Measurements from ENCODE around the gene MYBPH. TPM values are rescaled to one million over a fixed set of nuclear protein-coding genes. Genes with fewer than 3 reads are reported as not detected.

MYBPH gene
- total RNA-seq: 8.9 TPM
- not detected for polyA plus RNA-seq

GRCh38 chr1:203175237-203175826, at the start of gene MYBPH:
MYBPH (minus strand) TSS chr1:203175826; CDS start chr1:203175755, 71 bp downstream.
- Histone ChIP-seq H3K4me3 (ENCODE audit: low read depth, low read length) (no peak within 1 kb of the TSS), H3K4me1 (ENCODE audit: insufficient read depth) (no peaks in the 10 kb centered on the region), H3K36me3 (ENCODE audit: insufficient read depth) (no peaks in the 10 kb centered on the region), H3K27ac (ENCODE audit: low read depth) (no peak within 1 kb of the TSS)
- DNase-seq (ENCODE audit: extremely low spot score): no peak
- 85% methylated on average over 5 of the region's 5 CpGs for WGBS

- no peaks in the 10 kb centered on the region for H3K36me3 ChIP-seq (ENCODE audit: insufficient read depth)
- no peak for DNase-seq (ENCODE audit: extremely low spot score)
- no peak overlapping the region for H3K27ac ChIP-seq (ENCODE audit: low read depth)
- 69% methylated on average over 4 of the region's 4 CpGs for WGBS
- H3K4me3 ChIP-seq (ENCODE audit: low read depth, low read length): no peak overlapping the region
- no peaks in the 10 kb centered on the region for H3K4me1 ChIP-seq (ENCODE audit: insufficient read depth)
These were observed 49.4 kb upstream of the MYBPH start for GRCh38 chr1:203225071-203225470.

- no peak for DNase-seq (ENCODE audit: extremely low spot score)
- WGBS: 87% methylated on average over 18 of the region's 18 CpGs
- no peaks in the 10 kb centered on the region for H3K4me1 ChIP-seq (ENCODE audit: insufficient read depth)
These were observed 47.6 kb upstream of the MYBPH start for GRCh38 chr1:203223012-203223775.

GRCh38 chr1:203219934-203220333, 44.3 kb upstream of the MYBPH start:
- WGBS: 73% methylated on average over 8 of the region's 8 CpGs

More at GRCh38 chr1:203223012-203223775, 47.6 kb upstream of the MYBPH start:
- H3K4me3 ChIP-seq (ENCODE audit: low read depth, low read length): no peak overlapping the region
- H3K27ac ChIP-seq (ENCODE audit: low read depth): no peak overlapping the region
- H3K36me3 ChIP-seq (ENCODE audit: insufficient read depth): no peaks in the 10 kb centered on the region

GRCh38 chr1:203219171-203219570, 43.5 kb upstream of the MYBPH start:
- Histone ChIP-seq H3K36me3 (ENCODE audit: insufficient read depth) (no peaks in the 10 kb centered on the region), H3K4me1 (ENCODE audit: insufficient read depth) (no peaks in the 10 kb centered on the region), H3K27ac (ENCODE audit: low read depth) (no peak overlapping the region), H3K4me3 (ENCODE audit: low read depth, low read length) (no peak overlapping the region)
- DNase-seq (ENCODE audit: extremely low spot score): no peak
- 66% methylated on average over 1 of the region's 1 CpG for WGBS

More at GRCh38 chr1:203219934-203220333, 44.3 kb upstream of the MYBPH start:
- DNase-seq (ENCODE audit: extremely low spot score): no peak
- H3K4me3 ChIP-seq (ENCODE audit: low read depth, low read length): no peak overlapping the region
- H3K4me1 ChIP-seq (ENCODE audit: insufficient read depth): no peaks in the 10 kb centered on the region
- H3K27ac ChIP-seq (ENCODE audit: low read depth): no peak overlapping the region
- no peaks in the 10 kb centered on the region for H3K36me3 ChIP-seq (ENCODE audit: insufficient read depth)

GRCh38 chr1:203217668-203218067, 42.0 kb upstream of the MYBPH start:
- 72% methylated on average over 7 of the region's 7 CpGs for WGBS
- Histone ChIP-seq H3K36me3 (ENCODE audit: insufficient read depth) (no peaks in the 10 kb centered on the region), H3K4me3 (ENCODE audit: low read depth, low read length) (no peak overlapping the region), H3K4me1 (ENCODE audit: insufficient read depth) (no peaks in the 10 kb centered on the region), H3K27ac (ENCODE audit: low read depth) (no peak overlapping the region)
- no peak for DNase-seq (ENCODE audit: extremely low spot score)

- Histone ChIP-seq H3K27ac (ENCODE audit: low read depth) (no peak overlapping the region), H3K4me1 (ENCODE audit: insufficient read depth) (no peaks in the 10 kb centered on the region), H3K36me3 (ENCODE audit: insufficient read depth) (no peaks in the 10 kb centered on the region), H3K4me3 (ENCODE audit: low read depth, low read length) (no peak overlapping the region)
- 51% methylated on average over 6 of the region's 6 CpGs for WGBS
- no peak for DNase-seq (ENCODE audit: extremely low spot score)
These were observed 41.6 kb upstream of the MYBPH start for GRCh38 chr1:203217139-203217655.

- Histone ChIP-seq H3K36me3 (ENCODE audit: insufficient read depth) (no peaks in the 10 kb centered on the region), H3K27ac (ENCODE audit: low read depth) (no peak overlapping the region), H3K4me1 (ENCODE audit: insufficient read depth) (no peaks in the 10 kb centered on the region), H3K4me3 (ENCODE audit: low read depth, low read length) (no peak overlapping the region)
- 32% methylated on average over 19 of the region's 19 CpGs for WGBS
- peak; percentile 41 for DNase-seq (ENCODE audit: extremely low spot score)
These were observed 40.9 kb upstream of the MYBPH start for GRCh38 chr1:203216274-203217138.

- no peaks in the 10 kb centered on the region for H3K36me3 ChIP-seq (ENCODE audit: insufficient read depth)
- no peak for DNase-seq (ENCODE audit: extremely low spot score)
- H3K27ac ChIP-seq (ENCODE audit: low read depth): no peak overlapping the region
- no peak overlapping the region for H3K4me3 ChIP-seq (ENCODE audit: low read depth, low read length)
- H3K4me1 ChIP-seq (ENCODE audit: insufficient read depth): no peaks in the 10 kb centered on the region
- 70% methylated on average over 9 of the region's 9 CpGs for WGBS
These were observed 39.9 kb upstream of the MYBPH start for GRCh38 chr1:203215573-203215972.

- 86% methylated on average over 7 of the region's 7 CpGs for WGBS
- no peak overlapping the region for H3K4me3 ChIP-seq (ENCODE audit: low read depth, low read length)
- DNase-seq (ENCODE audit: extremely low spot score): no peak
- H3K27ac ChIP-seq (ENCODE audit: low read depth): no peak overlapping the region
- H3K4me1 ChIP-seq (ENCODE audit: insufficient read depth): no peaks in the 10 kb centered on the region
- H3K36me3 ChIP-seq (ENCODE audit: insufficient read depth): no peaks in the 10 kb centered on the region
These were observed 39.2 kb upstream of the MYBPH start for GRCh38 chr1:203214871-203215270.

- no peaks in the 10 kb centered on the region for H3K36me3 ChIP-seq (ENCODE audit: insufficient read depth)
- no peak for DNase-seq (ENCODE audit: extremely low spot score)
- no peaks in the 10 kb centered on the region for H3K4me1 ChIP-seq (ENCODE audit: insufficient read depth)
- H3K4me3 ChIP-seq (ENCODE audit: low read depth, low read length): no peak overlapping the region
- 81% methylated on average over 6 of the region's 6 CpGs for WGBS
- no peak overlapping the region for H3K27ac ChIP-seq (ENCODE audit: low read depth)
These were observed 37.5 kb upstream of the MYBPH start for GRCh38 chr1:203213126-203213525.

GRCh38 chr1:203211812-203212211, 36.2 kb upstream of the MYBPH start:
- WGBS: 93% methylated on average over 3 of the region's 3 CpGs
- DNase-seq (ENCODE audit: extremely low spot score): no peak
- H3K36me3 ChIP-seq (ENCODE audit: insufficient read depth): no peaks in the 10 kb centered on the region
- no peak overlapping the region for H3K27ac ChIP-seq (ENCODE audit: low read depth)
- no peak overlapping the region for H3K4me3 ChIP-seq (ENCODE audit: low read depth, low read length)
- H3K4me1 ChIP-seq (ENCODE audit: insufficient read depth): no peaks in the 10 kb centered on the region

GRCh38 chr1:203210988-203211387, 35.4 kb upstream of the MYBPH start:
- no peaks in the 10 kb centered on the region for H3K36me3 ChIP-seq (ENCODE audit: insufficient read depth)
- no peak overlapping the region for H3K4me3 ChIP-seq (ENCODE audit: low read depth, low read length)
- DNase-seq (ENCODE audit: extremely low spot score): no peak
- H3K4me1 ChIP-seq (ENCODE audit: insufficient read depth): no peaks in the 10 kb centered on the region
- H3K27ac ChIP-seq (ENCODE audit: low read depth): no peak overlapping the region

All from urinary bladder (tissue), 4 donors.